Right renal cortex interstitium (tissue), 3 donors: ENCODE measurements around the gene SETBP1. TPM values are rescaled to one million over a fixed set of nuclear protein-coding genes. Genes with fewer than 3 reads are reported as not detected.

Experiments
- DNase-seq, 3 donors: peaks; one replicate each; pipeline ENCODE4 v3.0.0-alpha.2; 2013; ENCODE audit warnings: low read depth in 3 of 3, low spot score in 2 of 3
- polyA plus RNA-seq, 3 donors: library from polyadenylated mRNA; unstranded; fragments of 120-200 nt; gene quantifications; one replicate each; pipeline ENCODE4 v1.2.1, GENCODE V29; 2013; ENCODE audit not compliant: insufficient read length in 3 of 3

Gene SETBP1
- polyA plus RNA-seq, 3 donors, result 27.5 to 32.4 (median 30.1) TPM

GRCh38 chr18:44837482-44838180 lies 156.9 kb downstream of the SETBP1 start:
- DNase-seq, result no peak

- DNase-seq, result no peak
Measured at GRCh38 chr18:44838971-44839666, 158.4 kb downstream of the SETBP1 start.

- no peak for DNase-seq
Measured at GRCh38 chr18:44840058-44840790, 159.5 kb downstream of the SETBP1 start.

DNA sequence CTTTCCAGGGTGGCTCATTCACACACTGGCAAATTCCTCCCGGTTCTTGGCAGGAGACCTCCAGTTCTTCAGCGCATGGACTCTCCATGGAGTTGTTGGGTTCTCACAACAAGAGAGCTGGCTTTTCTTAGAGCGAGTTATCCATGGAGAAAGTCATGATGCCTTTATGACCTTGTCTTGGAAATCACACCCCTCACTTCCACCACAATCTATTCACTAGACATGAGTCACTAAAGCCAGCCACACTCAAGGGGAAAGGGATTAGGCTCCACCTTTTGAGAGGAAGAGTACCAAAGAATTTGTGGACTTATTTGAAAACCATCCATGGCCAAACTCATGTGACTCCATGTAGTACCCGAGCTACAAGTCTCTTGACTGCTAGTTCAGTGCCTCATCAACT lies 160.5 kb downstream of the SETBP1 start:
- DNase-seq, result no peak

- no peak for DNase-seq
Measured at GRCh38 chr18:44841752-44842587, 161.3 kb downstream of the SETBP1 start.

DNA sequence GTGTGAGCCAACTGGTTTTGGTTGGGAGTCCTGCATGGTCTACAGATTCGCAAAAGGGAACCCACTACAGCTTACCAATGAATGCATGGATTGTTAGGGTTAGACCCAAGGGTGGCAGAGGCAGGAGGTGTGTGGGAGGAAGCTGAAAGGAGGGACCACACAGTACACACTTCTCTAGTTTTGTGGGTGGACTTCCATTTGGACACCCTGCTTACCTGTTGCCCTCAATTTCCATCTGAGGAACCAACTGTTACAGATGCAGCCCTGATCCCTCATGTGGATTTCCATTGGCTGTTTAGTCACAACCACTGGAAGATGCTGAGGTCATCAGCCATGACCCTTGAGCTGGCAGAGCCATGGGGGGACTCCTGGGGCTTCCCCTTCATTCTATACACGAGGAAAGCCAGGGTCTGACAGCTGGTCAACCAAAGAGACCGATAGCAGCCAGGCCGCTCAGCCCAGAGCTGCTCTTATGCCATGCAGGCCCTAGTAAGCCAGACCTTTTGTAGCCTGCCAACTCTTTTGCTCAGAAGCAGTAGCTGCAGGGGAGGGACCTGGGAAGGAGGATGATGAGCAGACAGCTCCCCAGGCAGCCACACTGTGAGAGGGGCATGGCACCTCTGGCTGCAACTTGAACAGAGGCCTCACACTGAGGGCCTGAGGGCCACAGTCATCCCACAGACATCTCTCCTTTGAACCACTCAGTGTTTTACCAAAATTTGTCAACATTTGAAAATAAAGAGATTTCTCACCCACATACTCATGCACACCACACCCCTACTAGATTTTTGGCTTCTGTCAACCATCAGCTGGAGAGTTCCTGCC lies 162.1 kb downstream of the SETBP1 start:
- no peak for DNase-seq

DNA sequence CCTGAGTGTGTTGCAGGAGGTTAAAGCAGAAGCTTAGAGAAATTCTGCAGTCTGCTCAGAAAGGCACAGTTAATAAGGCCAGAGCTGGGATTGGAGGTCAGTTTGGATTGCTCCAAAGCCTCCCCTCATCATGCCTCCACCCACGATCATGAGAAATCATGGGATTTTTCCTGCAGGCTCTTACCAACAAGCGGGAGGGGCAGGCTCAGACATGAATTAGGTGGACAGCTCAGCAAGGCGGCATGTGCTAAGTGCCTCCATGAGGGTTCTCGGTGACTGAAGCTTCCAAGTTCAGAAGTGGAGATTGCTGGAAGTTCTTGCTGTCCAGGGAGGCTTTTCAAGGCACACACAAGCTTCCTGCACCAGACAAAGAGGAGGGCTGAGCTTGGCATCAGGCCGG lies 163.8 kb downstream of the SETBP1 start:
- no peak for DNase-seq

- DNase-seq, result no peak
Measured at GRCh38 chr18:44846450-44846849, 165.8 kb downstream of the SETBP1 start.

- no peak for DNase-seq
Measured at GRCh38 chr18:44848644-44849335, 168.1 kb downstream of the SETBP1 start.

DNA sequence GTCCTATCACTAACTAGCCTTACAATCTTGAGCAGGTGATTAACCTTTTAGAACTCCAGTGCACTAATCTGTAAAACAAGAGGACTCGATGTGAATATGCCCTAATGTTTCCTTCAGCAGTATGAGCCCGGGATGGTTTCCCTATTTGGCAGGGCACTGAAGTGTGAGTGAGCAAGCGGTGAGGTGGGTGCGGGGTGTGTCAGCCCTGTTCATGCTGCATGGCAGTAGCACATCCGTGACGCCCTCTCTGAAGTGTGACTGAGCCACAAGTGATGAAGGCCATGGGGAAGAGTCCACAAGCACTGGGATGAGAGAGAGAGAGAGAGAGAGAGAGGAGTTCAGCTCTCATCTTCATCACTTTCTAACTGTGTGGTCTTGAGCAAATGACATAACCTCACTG lies 168.7 kb downstream of the SETBP1 start:
- DNase-seq, result no peak

DNA sequence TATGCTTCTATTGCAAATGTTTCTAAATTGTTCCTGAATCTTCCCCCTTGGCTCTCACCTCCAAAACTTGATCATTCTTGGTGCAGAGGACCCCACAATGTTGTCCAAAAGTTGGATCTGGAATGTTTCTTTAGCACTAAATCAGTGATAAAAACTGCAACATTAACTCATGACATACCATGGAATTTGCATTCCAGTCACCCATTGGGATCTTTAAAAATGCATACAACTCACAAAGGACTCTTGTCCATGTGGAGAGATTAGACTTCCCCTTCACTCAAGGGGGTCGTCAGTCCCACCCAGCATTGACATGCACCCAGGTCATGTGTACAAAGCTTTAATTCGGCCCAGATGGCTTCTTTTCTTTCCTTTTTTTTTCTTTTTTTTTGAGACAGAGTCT lies 169.3 kb downstream of the SETBP1 start:
- no peak for DNase-seq

DNA sequence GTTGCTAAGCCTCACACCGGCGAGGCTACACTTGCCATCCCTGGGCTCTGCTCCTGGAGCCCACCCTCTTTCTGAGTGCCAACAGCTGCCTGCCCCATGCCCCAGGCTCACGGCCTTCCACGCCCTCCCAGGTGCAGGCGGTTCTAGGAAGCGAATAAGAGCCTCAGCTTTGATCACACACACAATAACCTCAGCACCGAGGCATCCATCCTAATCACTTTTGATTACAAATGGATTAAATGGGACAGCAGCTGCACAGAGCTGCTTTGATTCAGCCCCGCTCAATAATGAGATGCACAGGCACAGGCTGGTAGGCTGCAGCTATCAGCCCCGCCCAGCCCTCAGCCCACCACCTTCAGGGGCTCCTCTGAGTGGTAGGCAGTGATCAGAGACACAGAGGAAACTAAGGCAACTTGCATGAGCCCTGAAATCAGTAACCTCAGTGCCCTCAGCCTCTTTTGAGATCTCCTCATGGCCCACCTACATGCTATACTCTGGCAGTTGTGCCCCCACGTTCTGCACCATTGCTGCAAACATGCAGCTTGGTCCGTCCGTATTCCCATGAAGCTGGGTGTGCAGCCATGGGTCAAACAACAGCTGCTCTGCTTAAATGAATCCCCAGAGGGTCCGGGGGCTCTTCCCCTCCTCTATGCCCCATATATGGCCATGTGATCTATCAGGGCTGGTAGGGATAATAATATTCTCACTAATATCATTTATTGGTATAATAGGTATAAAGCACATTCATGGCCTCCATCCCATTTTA lies 171.4 kb downstream of the SETBP1 start:
- DNase-seq, result no peak

DNA sequence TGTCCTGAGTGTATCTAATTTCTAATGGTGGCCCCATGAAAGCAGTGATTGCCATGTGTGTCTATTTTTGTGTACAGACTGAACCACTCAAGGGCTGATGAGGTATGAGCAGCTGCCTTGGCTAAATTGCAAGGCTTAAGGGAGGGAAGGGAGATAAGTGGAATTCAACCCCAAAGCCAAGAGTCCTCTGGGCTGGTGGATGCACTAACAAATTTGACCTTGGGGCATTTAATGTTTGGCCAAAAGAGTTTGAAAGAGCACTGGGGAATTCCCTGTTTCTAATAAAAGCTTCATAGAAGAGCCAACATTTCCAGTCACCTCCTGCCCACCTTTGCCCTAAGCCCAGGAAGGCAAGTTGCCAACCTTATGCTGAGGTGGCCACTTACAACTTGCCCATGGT lies 172.1 kb downstream of the SETBP1 start:
- DNase-seq, result no peak

GRCh38 chr18:44853430-44853829 lies 172.7 kb downstream of the SETBP1 start:
- no peak for DNase-seq

DNA sequence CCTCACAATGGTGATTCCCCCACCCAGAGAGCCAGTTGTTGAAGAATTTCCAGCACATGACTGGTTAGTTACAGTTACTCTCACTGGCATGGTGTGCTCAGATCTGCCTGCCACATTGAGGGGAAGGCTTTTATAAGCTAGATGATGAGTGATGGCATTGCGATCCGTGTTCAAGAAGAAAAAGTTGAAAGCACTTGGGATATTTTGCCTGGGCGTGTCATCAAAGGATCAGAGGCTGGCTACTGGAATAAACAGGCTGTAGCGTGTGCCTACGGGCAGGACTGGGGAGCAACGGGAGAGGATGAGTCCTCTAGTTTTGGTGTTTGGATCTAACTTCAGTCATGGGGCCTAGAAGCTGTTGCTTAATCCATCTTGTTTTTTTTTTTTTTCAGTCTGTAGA lies 175.0 kb downstream of the SETBP1 start:
- DNase-seq, result no peak

GRCh38 chr18:44856157-44856556 lies 175.5 kb downstream of the SETBP1 start:
- DNase-seq, result no peak

DNA sequence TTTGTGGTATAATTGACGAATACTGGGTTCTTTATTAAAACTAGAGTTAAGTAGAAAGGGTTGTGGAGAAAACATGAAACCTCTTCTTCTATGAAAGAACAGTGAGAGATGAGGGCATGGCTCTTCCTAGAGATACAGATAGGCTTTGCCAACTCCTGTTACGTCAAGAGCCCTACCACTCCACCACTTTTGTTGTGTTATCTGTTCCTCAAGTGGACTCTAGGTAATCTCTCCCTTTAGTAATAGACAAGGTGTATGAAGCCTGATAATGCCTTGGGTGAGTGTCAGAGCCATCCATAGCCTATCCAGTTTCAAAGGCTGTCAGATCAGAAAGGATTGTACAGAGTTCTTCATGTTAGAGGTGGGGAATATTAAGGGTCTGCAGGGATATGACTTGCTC lies 176.4 kb downstream of the SETBP1 start:
- no peak for DNase-seq

DNA sequence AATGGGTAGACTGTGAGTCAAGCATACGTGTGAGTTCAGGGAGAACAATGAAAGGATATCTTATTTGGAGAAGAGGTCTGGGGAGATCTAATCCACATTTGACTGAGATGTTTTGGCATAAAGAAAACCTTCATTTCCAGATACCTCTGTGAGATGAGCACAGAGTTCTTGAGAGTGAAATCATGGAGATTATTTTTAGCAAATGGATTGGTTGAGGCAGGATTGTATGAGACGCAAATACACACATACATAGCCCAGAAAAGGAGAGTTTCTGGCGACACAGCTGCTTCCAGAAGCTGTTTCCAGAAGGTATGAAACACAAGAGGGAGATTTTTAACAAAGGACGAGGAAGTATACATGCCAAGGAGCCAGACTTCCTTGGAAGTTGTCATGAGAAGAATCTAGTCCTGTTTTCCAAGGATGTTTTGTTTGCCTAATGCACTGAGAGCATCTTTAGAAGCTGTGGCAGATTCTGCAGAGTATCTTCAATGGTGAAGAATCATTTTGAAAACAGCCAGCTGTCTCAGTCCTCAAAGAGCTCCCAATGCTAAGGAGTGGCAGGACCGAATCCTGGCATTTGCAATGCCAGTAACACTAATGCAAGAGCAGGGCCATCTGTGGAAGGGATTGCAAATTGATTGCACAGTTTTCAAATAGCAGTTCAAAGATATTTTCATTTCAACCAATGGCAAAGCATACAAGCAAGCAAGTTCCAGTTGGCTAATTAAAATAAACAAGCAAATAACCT lies 177.2 kb downstream of the SETBP1 start:
- no peak for DNase-seq
